GM23248 (cell line): ENCODE data around the gene COL4A4. TPM values are rescaled to one million over a fixed set of nuclear protein-coding genes. Genes with fewer than 3 reads are reported as not detected.
"Not testable (repeated sequence)": the region's sequence is repeated elsewhere in the genome, so short reads cannot be mapped to it uniquely, and the experiment has no call there.

Source experiments
- DNase-seq: peaks from one replicate; pipeline ENCODE4 v3.0.0-alpha.2; 2015
- H2AFZ ChIP-seq: fragments of 200-600 bp; sonication (generic); 2 replicates; pipeline ENCODE4 v1.6.1; 2016; ENCODE audit warnings: antibody characterized with exemption
- H3F3A ChIP-seq: fragments of 200-600 bp; sonication (generic); 2 replicates; pipeline ENCODE4 v1.6.1; 2016; ENCODE audit warnings: mild to moderate bottlenecking, antibody characterized with exemption, mixed run types; ENCODE audit not compliant: insufficient read depth
- H3K27ac ChIP-seq: fragments of 200-600 bp; sonication (generic); 2 replicates; pipeline ENCODE4 v1.5.1; 2016; ENCODE audit warnings: mild to moderate bottlenecking
- H3K27me3 ChIP-seq: fragments of 200-600 bp; sonication (generic); replicated peaks from 2 replicates; pipeline ENCODE4 v1.6.1; 2016; ENCODE audit warnings: mild to moderate bottlenecking; ENCODE audit not compliant: insufficient read depth
- H3K36me3 ChIP-seq: fragments of 200-600 bp; sonication (generic); 2 replicates; pipeline ENCODE4 v1.6.1; 2016; ENCODE audit warnings: low read depth, mild to moderate bottlenecking
- H3K4me1 ChIP-seq: fragments of 200-600 bp; sonication (generic); 2 replicates; pipeline ENCODE4 v1.6.1; 2016; ENCODE audit warnings: mild to moderate bottlenecking; ENCODE audit not compliant: insufficient read depth
- H3K4me2 ChIP-seq: fragments of 200-600 bp; sonication (generic); one replicate; pipeline ENCODE4 v1.6.1; 2016; ENCODE audit warnings: mild to moderate bottlenecking; ENCODE audit not compliant: unreplicated experiment
- H3K4me3 ChIP-seq: fragments of 200-600 bp; sonication (generic); 2 replicates; pipeline ENCODE4 v1.5.1; 2016; ENCODE audit warnings: mild to moderate bottlenecking
- H3K79me2 ChIP-seq: fragments of 200-600 bp; sonication (generic); 2 replicates; pipeline ENCODE4 v1.6.1; 2016; ENCODE audit warnings: mild to moderate bottlenecking; ENCODE audit not compliant: insufficient read depth
- H3K9ac ChIP-seq: fragments of 200-600 bp; sonication (generic); 2 replicates; pipeline ENCODE4 v1.6.1; 2016; ENCODE audit warnings: mild to moderate bottlenecking
- H3K9me2 ChIP-seq: fragments of 200-600 bp; sonication (generic); 2 replicates; pipeline ENCODE4 v1.6.1; 2016; ENCODE audit warnings: mixed run types, mild to moderate bottlenecking, moderate library complexity; ENCODE audit not compliant: insufficient read depth
- H3K9me3 ChIP-seq: fragments of 200-600 bp; sonication (generic); one replicate; pipeline ENCODE4 v1.6.1; 2017; ENCODE audit warnings: low read depth
- H4K20me1 ChIP-seq: fragments of 200-600 bp; sonication (generic); 2 replicates; pipeline ENCODE4 v1.6.0; 2016; ENCODE audit not compliant: insufficient read depth
- EZH2 ChIP-seq: fragments of 200-600 bp; sonication (generic); IDR thresholded peaks from 2 replicates; pipeline ENCODE4 v1.6.1; 2018; ENCODE audit warnings: antibody characterized with exemption, mild to moderate bottlenecking; ENCODE audit not compliant: insufficient read depth, poor library complexity, severe bottlenecking
- EZH2phosphoT487 ChIP-seq: fragments of 200-600 bp; sonication (generic); IDR thresholded peaks from 2 replicates; pipeline ENCODE4 v1.6.1; 2018; ENCODE audit warnings: antibody characterized with exemption, moderate library complexity, mild to moderate bottlenecking, low read depth; ENCODE audit not compliant: insufficient read depth
- WGBS, 2 experiments: methylation state at CpG; one replicate each; pipeline ENCODE4 v1.1.6; 2015 to 2017; ENCODE audit warnings: low lambda C conversion rate in 2 of 2, low coverage in 1 of 2; ENCODE audit errors: missing lambda C conversion rate in 2 of 2; 5-methylcytosine and 5-hydroxymethylcytosine counted together
- in situ Hi-C: fragments of 300-500 bp; cut with MboI; formaldehyde crosslinking; loops from 2 replicates; pipeline ENCODE4 v1.15.0; 2020
- polyA plus RNA-seq: library from polyadenylated mRNA; unstranded; fragments of >200 nt; fragmentation: Nextera tagmentation; extraction: Ambion mirVana; gene quantifications from 2 replicates; pipeline ENCODE4 v1.2.1, GENCODE V29; 2016
- total RNA-seq: library from RNA; depleted of rRNA; stranded (reverse); fragments of >200 nt; shearing (Covaris generic); gene quantifications from 2 replicates; pipeline ENCODE4 v1.2.3, GENCODE V29; 2014

The COL4A4 gene
- total and polyA plus RNA-seq, 2 experiments from 2014 or later: 0.36 to 0.76 TPM

GRCh38 chr2:227095346-227095745 lies 68.7 kb downstream of the COL4A4 start:
- Histone ChIP-seq H3K27me3 (no peaks in the 10 kb centered on the region), H4K20me1 (no peaks in the 10 kb centered on the region), H2AFZ (no peak overlapping the region), H3K27ac (no peak overlapping the region), H3K9me3 (no peaks in the 10 kb centered on the region), H3F3A (no peaks in the 10 kb centered on the region), H3K9me2 (no peaks in the 10 kb centered on the region), H3K4me3 (no peak overlapping the region), H3K9ac (no peak overlapping the region), H3K36me3 (no peaks in the 10 kb centered on the region), H3K79me2 (no peaks in the 10 kb centered on the region), H3K4me1 (no peaks in the 10 kb centered on the region), H3K4me2 (no peak overlapping the region)
- DNase-seq: no peak
- WGBS, 2 experiments: 71 to 78% methylated on average over 4 of the region's 4 CpGs
- TF ChIP-seq EZH2phosphoT487 (no peak), EZH2 (no peak)
- in situ Hi-C loops: no loop called here

DNA sequence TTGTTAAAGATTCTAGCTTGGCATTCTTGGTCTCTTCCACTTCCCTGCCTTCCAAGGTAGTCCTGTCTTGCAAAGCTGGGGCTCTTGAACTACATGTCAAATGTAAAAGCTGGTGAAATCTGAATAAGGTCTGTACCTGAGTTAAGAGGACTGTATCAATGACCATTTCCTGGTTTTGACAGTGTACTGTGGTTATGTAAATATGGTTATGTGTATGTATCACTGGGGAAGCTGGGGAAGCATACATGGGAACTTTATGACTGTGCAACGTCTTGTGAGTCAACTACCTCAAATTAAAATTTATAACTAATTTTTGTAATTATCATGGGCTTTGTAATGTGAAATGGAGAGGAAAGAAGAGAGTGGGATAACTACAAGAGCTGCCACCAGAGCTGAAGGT lies 81.7 kb downstream of the COL4A4 start:
- Histone ChIP-seq H3F3A (peaks cover 25% of the 10 kb centered on the region), H2AFZ (no peak overlapping the region), H3K4me2 (no peak overlapping the region), H3K79me2 (no peaks in the 10 kb centered on the region), H3K4me1 (peaks cover 33% of the 10 kb centered on the region), H3K9me2 (no peaks in the 10 kb centered on the region), H3K4me3 (no peak overlapping the region), H3K27me3 (no peaks in the 10 kb centered on the region), H3K27ac (no peak overlapping the region), H3K9ac (no peak overlapping the region), H3K9me3 (no peaks in the 10 kb centered on the region), H3K36me3 (no peaks in the 10 kb centered on the region), H4K20me1 (no peaks in the 10 kb centered on the region)
- in situ Hi-C loops: no loop called here
- no peak for DNase-seq
- WGBS, 2 experiments: 22 to 38% methylated on average over 1 of the region's 1 CpG
- TF ChIP-seq EZH2: no peak
- no peak for TF ChIP-seq EZH2phosphoT487

DNA sequence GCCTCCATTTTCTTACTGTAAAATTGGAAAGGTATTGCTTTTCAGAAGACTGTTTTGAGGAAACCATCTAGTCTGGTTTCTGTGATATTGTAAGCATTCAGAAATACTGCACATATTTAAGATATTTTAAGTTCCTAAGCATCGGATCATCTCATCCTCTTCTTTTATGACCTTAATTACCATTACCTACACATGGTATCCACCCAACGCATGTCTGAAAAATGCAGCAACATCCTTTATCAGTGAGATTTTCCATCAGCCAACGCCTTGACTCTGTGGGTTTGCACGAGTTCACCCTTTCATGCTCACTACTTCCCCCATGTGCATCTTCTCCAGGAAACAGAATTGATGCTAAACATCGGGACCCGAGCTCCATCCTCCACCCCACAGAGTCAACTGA lies 84.3 kb downstream of the COL4A4 start:
- peak overlapping the region; percentile 8; the same call in 1 of the 2 replicates for H3K27ac ChIP-seq
- H3K36me3 ChIP-seq: no peaks in the 10 kb centered on the region
- no peaks in the 10 kb centered on the region for H3K9me2 ChIP-seq
- no peak overlapping the region for H3K9ac ChIP-seq
- H3F3A ChIP-seq: peaks cover 24% of the 10 kb centered on the region
- no peaks in the 10 kb centered on the region for H3K27me3 ChIP-seq
- H4K20me1 ChIP-seq: no peaks in the 10 kb centered on the region
- WGBS, 2 experiments: 11% methylated on average over 6 of the region's 6 CpGs
- H3K4me2 ChIP-seq: peak overlapping the region; percentile 25
- H3K4me1 ChIP-seq: peaks cover 31% of the 10 kb centered on the region
- DNase-seq: peak; percentile 39
- no peaks in the 10 kb centered on the region for H3K9me3 ChIP-seq
- no peaks in the 10 kb centered on the region for H3K79me2 ChIP-seq
- H3K4me3 ChIP-seq: 0 out of 2 replicates have a peak overlapping the region, but pooled peaks have one; percentile 27
- in situ Hi-C loops: no loop called here
- TF ChIP-seq EZH2phosphoT487 (no peak), EZH2 (no peak)
- peak overlapping the region; percentile 43; the same call in 1 of the 2 replicates for H2AFZ ChIP-seq

DNA sequence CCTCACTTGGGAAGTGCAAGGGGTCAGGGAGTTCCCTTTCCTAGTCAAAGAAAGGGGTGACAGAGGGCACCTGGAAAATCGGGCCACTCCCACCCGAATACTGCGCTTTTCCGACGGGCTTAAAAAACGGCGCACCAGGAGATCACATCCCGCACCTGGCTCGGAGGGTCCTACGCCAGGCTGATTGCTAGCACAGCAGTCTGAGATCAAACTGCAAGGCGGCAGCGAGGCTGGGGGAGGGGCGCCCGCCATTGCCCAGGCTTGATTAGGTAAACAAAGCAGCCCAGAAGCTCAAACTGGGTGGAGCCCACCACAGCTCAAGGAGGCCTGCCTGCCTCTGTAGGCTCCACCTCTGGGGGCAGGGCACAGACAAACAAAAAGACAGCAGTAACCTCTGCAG lies 98.9 kb downstream of the COL4A4 start:
- H3K9me2 ChIP-seq, H3K4me2 ChIP-seq, H2AFZ ChIP-seq: not testable (repeated sequence)

DNA sequence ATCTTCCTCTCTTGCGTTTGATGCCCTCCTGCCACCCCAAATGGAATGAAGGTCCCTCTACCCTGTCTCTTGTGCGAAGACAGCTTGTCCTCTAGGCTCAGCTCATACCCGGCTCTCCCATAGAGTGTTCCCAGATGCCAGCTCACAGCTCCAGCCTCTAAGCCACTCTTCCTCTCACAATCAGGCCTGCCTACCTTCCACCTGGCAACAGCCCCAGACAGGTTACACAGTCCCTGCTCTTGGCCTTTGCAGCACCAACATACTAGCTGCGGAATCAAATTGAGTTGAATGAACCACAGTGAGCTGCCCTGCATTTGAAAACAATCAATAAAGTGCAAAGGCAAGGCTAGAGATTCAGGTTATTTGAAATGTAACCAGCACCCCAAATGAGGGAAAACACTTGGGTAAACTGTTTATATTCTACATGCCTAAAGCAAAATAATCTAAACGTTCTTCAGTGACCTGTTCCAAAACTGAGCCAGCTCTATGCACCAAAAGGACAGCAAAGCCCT lies 105.1 kb downstream of the COL4A4 start:
- no peaks in the 10 kb centered on the region for H3K27me3 ChIP-seq
- H4K20me1 ChIP-seq: no peaks in the 10 kb centered on the region
- no peak overlapping the region for H3K9ac ChIP-seq
- no peaks in the 10 kb centered on the region for H3K4me1 ChIP-seq
- H3K9me3 ChIP-seq: no peaks in the 10 kb centered on the region
- DNase-seq: no peak
- H3K27ac ChIP-seq: no peak overlapping the region
- TF ChIP-seq EZH2 (no peak), EZH2phosphoT487 (no peak)
- no peaks in the 10 kb centered on the region for H3K36me3 ChIP-seq
- H2AFZ ChIP-seq: no peak overlapping the region
- no peaks in the 10 kb centered on the region for H3F3A ChIP-seq
- in situ Hi-C loops: no loop called here
- H3K9me2 ChIP-seq: no peaks in the 10 kb centered on the region
- no peak overlapping the region for H3K4me3 ChIP-seq
- 74 to 76% methylated on average over 5 of the region's 5 CpGs for WGBS, 2 experiments
- H3K4me2 ChIP-seq: no peak overlapping the region
- no peaks in the 10 kb centered on the region for H3K79me2 ChIP-seq

More for the DNA sequence above, 98.9 kb downstream of the COL4A4 start:
- H3K79me2 ChIP-seq, H3K27me3 ChIP-seq, DNase-seq, H3F3A ChIP-seq, H3K9me3 ChIP-seq, H3K9ac ChIP-seq, in situ Hi-C loops, H3K4me3 ChIP-seq, H4K20me1 ChIP-seq, H3K36me3 ChIP-seq, H3K4me1 ChIP-seq, H3K27ac ChIP-seq: not testable (repeated sequence)
- whole genome bisulfite sequencing, 2 experiments: 80 to 85% methylated on average over 14 of the region's 14 CpGs
